Tibial nerve (tissue), 4 donors: ENCODE measurements around the gene AHCYL2. TPM values are rescaled to one million over a fixed set of nuclear protein-coding genes. Genes with fewer than 3 reads are reported as not detected.
"Not testable (repeated sequence)": the region's sequence is repeated elsewhere in the genome, so short reads cannot be mapped to it uniquely, and the experiment has no call there.

Source experiments
- DNase-seq, 2 donors: peaks; one replicate each; pipeline ENCODE4 v3.0.0-alpha.2; 2019; ENCODE audit warnings: low spot score in 2 of 2
- H3K27ac ChIP-seq, 4 donors: fragments of 200-600 bp; sonication (generic) in 3 of 4; one replicate each; pipeline ENCODE4 v1.5.1; 2017 to 2019; ENCODE audit warnings: mild to moderate bottlenecking in 1 of 4
- H3K27me3 ChIP-seq, 2 donors: fragments of 200-600 bp; sonication (generic) in 1 of 2; one replicate each; pipeline versions ENCODE4 v1.5.1 to v1.6.0; 2017 to 2019
- H3K36me3 ChIP-seq, 3 donors: fragments of 200-600 bp; sonication (generic); one replicate each; pipeline ENCODE4 v1.5.1; 2018 to 2019
- H3K4me1 ChIP-seq, 4 donors: fragments of 200-600 bp; sonication (generic) in 3 of 4; one replicate each; pipeline ENCODE4 v1.5.1; 2017 to 2019
- H3K4me3 ChIP-seq, 4 donors: fragments of 200-600 bp; sonication (generic) in 3 of 4; one replicate each; pipeline ENCODE4 v1.5.1; 2017 to 2019; ENCODE audit warnings: mild to moderate bottlenecking in 1 of 4, moderate library complexity in 1 of 4
- H3K9me3 ChIP-seq, 4 donors: fragments of 200-600 bp; sonication (generic) in 3 of 4; one replicate each; pipeline ENCODE4 v1.5.1; 2017 to 2019
- EP300 ChIP-seq, 2 donors: sonication (generic); formaldehyde crosslinking; IDR thresholded peaks; one replicate each; pipeline ENCODE4 v1.6.1; 2017; ENCODE audit warnings: antibody characterized with exemption in 2 of 2, mild to moderate bottlenecking in 1 of 2
- POLR2A ChIP-seq, 2 donors: fragments of 450-650 bp; IDR thresholded peaks; one replicate each; pipeline ENCODE4 v1.6.1; 2017; ENCODE audit warnings: antibody characterized with exemption in 2 of 2, mild to moderate bottlenecking in 2 of 2, moderate library complexity in 2 of 2
- WGBS, 2 donors: methylation state at CpG; one replicate each; pipeline ENCODE4 v1.1.5; 2018; 5-methylcytosine and 5-hydroxymethylcytosine counted together
- total RNA-seq, 4 donors: library from RNA; depleted of rRNA; stranded (reverse); fragments of >200 nt; gene quantifications; one replicate each; pipeline ENCODE4 v1.1.0, GENCODE V29; 2016
- TF ChIP-seq, protein P1 (sequence below), 5 experiments: fragments of 200-600 bp in 3 of 5; fragments of 450-650 bp in 2 of 5; sonication (generic) in 3 of 5; IDR thresholded peaks; one replicate each; pipeline ENCODE4 v1.5.1; 2016 to 2019; ENCODE audit warnings: antibody characterized with exemption in 5 of 5, mild to moderate bottlenecking in 3 of 5, moderate library complexity in 2 of 5

The AHCYL2 gene
- total RNA-seq, 4 donors from 2014 or later = 21.6 to 42.9 (median 30.9) TPM

DNA sequence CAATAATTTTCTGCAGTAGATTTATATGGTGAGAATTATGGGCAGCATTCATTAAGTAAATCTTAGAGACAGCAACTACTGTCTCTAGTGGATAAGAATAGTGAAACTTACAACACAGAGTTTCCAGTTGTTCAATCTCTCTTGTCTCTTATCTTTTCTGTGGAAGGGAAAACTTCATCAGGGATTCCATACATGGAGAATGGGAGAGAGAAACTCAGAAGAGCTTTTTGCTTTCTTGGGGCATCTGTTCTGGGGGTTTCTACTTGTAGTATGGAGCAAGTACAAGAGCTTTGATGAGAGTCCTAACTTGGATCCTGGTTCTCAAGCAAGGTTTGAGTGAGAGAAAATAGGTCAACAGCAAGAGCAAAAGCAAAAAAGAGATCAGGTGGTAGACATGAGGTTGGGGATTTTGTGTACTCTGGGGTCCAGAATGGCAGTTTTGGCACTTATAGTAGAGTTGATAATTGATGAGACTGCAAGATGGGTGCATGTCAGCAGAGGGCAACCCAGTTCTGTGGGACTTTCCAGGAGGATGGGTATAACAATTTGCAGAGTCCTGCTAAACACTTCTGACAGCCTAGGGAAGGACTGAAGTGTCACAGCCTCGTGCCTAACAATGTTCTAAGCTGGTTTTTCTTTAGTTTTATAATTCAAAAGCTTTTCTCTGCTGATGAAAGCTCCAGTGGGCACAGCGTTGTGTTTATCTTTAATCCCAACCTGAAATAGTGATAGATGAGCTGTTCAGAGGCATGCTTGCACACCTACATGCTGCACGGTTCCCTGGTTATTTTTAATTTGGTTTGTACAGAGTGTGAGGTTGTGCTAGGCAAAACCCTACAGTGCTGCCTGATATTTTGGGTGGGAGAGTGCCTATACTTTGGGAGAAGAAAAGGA, 177.4 kb downstream of the AHCYL2 start:
- Histone ChIP-seq H3K4me3 (no peak overlapping the region), H3K9me3 (no peaks in the 10 kb centered on the region), H3K27ac (no peak overlapping the region), H3K36me3 (peaks cover 0 to 69% (median 0%) of the 10 kb centered on the region in 3 donors), H3K4me1 (no peaks in the 10 kb centered on the region), H3K27me3 (no peaks in the 10 kb centered on the region)
- 83 to 87% methylated on average over 3 of the region's 3 CpGs for WGBS, 2 donors
- TF ChIP-seq, protein P1, sequence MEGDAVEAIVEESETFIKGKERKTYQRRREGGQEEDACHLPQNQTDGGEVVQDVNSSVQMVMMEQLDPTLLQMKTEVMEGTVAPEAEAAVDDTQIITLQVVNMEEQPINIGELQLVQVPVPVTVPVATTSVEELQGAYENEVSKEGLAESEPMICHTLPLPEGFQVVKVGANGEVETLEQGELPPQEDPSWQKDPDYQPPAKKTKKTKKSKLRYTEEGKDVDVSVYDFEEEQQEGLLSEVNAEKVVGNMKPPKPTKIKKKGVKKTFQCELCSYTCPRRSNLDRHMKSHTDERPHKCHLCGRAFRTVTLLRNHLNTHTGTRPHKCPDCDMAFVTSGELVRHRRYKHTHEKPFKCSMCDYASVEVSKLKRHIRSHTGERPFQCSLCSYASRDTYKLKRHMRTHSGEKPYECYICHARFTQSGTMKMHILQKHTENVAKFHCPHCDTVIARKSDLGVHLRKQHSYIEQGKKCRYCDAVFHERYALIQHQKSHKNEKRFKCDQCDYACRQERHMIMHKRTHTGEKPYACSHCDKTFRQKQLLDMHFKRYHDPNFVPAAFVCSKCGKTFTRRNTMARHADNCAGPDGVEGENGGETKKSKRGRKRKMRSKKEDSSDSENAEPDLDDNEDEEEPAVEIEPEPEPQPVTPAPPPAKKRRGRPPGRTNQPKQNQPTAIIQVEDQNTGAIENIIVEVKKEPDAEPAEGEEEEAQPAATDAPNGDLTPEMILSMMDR (IDR thresholded peaks at IDR 0.05) = no peak
- no peak for TF ChIP-seq POLR2A (IDR thresholded peaks at IDR 0.05)
- no peak for TF ChIP-seq EP300 (IDR thresholded peaks at IDR 0.05)
- no peak for DNase-seq

DNA sequence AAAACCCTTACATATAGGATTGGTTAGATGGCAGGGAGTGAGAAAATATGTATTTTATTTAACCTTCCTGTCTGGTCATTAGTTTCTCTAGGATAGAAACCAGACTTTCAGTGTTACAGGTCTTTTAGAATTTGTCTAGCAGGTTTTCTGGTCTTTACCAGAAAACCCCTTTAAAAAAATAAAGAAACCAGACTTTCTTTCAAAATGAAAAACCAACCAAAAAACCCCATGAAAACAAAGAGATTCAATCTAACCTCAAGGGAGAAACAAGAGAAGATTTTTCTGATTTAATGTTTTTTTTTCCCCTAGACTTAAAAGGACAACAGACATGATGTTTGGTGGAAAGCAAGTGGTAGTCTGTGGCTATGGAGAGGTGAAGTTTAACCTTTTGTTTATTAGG, 180.7 kb downstream of the AHCYL2 start:
- Histone ChIP-seq H3K27me3 (no peaks in the 10 kb centered on the region), H3K4me3 (no peak overlapping the region), H3K4me1 (no peaks in the 10 kb centered on the region), H3K9me3 (no peaks in the 10 kb centered on the region), H3K27ac (no peak overlapping the region), H3K36me3 (peaks cover 0 to 73% (median 10%) of the 10 kb centered on the region in 3 donors)
- no peak for DNase-seq
- TF ChIP-seq EP300 (IDR thresholded peaks at IDR 0.05) (no peak), POLR2A (IDR thresholded peaks at IDR 0.05) (no peak)
- TF ChIP-seq, protein P1 (IDR thresholded peaks at IDR 0.05) = no peak

DNA sequence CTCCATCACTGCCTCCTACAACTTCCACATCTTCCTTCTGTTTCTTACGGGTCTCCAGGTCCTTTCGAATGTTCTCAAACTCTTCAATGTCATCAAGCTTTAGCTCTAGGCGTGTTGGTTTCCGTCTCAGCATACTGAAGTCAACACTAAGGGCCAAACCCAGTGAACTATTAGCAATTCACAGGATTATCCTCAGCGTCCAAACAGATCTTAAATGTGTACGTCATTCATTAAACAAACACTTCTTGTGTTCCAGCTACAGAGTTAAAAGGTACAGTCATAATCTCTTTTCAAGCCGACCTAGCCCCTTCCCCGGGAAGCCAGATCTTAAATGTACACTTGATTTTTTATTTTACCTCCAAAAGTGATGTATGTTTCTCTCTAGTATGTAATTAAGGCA, 185.4 kb downstream of the AHCYL2 start:
- H3K36me3 ChIP-seq = peaks cover 0 to 80% (median 10%) of the 10 kb centered on the region in 3 donors
- not testable (repeated sequence) for H3K4me1 ChIP-seq
- WGBS, 2 donors = 68 to 88% methylated on average over 8 of the region's 8 CpGs

DNA sequence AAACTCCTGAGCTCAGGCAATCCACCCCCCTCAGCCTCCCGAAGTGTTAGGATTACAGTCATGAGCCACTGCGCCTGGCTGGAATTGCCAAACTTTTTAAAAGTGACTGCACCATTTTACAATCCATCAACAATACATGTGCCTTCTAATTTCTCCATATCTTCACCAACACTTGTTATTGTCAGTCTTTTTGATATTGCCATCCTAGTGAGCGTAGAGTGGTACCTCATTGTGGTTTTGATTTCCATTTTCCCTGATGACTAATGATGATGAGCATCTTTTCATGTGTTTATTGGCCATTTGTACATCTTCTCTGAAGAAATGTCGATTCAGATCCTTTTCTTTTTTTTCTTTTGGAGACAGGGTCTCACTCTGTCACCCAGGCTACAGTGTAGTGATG, 187.7 kb downstream of the AHCYL2 start:
- TF ChIP-seq POLR2A (IDR thresholded peaks at IDR 0.05) = no peak
- TF ChIP-seq, protein P1 (IDR thresholded peaks at IDR 0.05) = no peak
- no peak for TF ChIP-seq EP300 (IDR thresholded peaks at IDR 0.05)
- DNase-seq = no peak
- WGBS, 2 donors = 95 to 99% methylated on average over 4 of the region's 4 CpGs
- Histone ChIP-seq H3K4me1 (no peaks in the 10 kb centered on the region), H3K27me3 (no peaks in the 10 kb centered on the region), H3K36me3 (peaks cover 0 to 75% (median 8%) of the 10 kb centered on the region in 3 donors), H3K27ac (no peak overlapping the region), H3K9me3 (no peaks in the 10 kb centered on the region), H3K4me3 (no peak overlapping the region)

More for the DNA sequence above, 185.4 kb downstream of the AHCYL2 start:
- not testable (repeated sequence) for H3K9me3 ChIP-seq, H3K4me3 ChIP-seq, DNase-seq, H3K27me3 ChIP-seq, H3K27ac ChIP-seq

DNA sequence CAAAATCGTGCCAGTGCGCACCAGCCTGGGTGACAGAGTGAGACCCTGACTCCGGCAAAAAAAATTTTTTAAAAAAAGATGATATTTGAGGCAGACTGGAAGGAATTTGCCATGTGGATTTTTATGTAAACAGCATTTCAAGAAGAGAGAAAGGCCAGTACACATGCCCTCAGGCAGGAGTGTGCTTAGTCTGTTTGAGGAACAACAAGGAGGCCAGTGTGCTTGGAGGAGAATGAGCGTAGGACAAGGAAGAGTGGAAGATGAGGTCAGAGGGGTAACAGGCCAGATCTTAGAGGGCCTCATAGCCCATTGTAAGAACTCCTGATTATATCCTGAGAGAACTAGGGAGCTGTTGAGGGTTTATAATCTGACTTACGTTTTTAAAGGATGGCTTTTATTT, 192.2 kb downstream of the AHCYL2 start:
- H3K27ac ChIP-seq = no peak overlapping the region
- H3K9me3 ChIP-seq = no peaks in the 10 kb centered on the region
- H3K4me1 ChIP-seq = peaks cover 0 to 5% (median 0%) of the 10 kb centered on the region in 4 donors
- no peak overlapping the region for H3K4me3 ChIP-seq
- TF ChIP-seq, protein P1 (IDR thresholded peaks at IDR 0.05) = no peak
- TF ChIP-seq POLR2A (IDR thresholded peaks at IDR 0.05) (no peak), EP300 (IDR thresholded peaks at IDR 0.05) (no peak)
- no peaks in the 10 kb centered on the region for H3K27me3 ChIP-seq
- WGBS, 2 donors = 69 to 71% methylated on average over 5 of the region's 5 CpGs
- DNase-seq = no peak
- H3K36me3 ChIP-seq = peaks cover 0 to 59% (median 0%) of the 10 kb centered on the region in 3 donors
